Activated naive CD8-positive, alpha-beta T cell treated with anti-CD3 and anti-CD28 coated beads, Interleukin-2, amount 50 U/mL, for 16 hours (primary cell): ENCODE measurements around the gene RNF123.
"Not testable (repeated sequence)": the region's sequence is repeated elsewhere in the genome, so short reads cannot be mapped to it uniquely, and the experiment has no call there.

Experiments
- DNase-seq: peaks from one replicate; pipeline ENCODE4 v3.0.0-alpha.2; 2020; ENCODE audit warnings: low read depth, low spot score

The RNF123 gene

DNA sequence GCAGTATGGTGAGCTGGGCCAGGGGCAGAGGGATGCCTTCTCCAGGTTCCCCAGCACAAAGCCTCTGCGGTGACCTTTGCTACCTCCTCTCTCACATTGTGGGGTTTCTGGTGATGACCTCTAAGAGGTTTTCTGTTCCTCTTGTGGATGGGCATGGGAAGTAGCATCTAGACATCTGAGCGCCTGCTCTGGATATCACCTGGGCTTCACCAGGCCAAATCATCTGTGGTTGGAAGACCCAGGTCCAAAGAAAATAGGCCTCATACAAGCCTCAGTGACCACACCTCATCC, 8.2 kb upstream of the RNF123 start:
- DNase-seq: no peak

GRCh38 chr3:49681543-49681942, 7.8 kb upstream of the RNF123 start:
- no peak for DNase-seq

- DNase-seq: no peak
Measured at GRCh38 chr3:49683162-49683561, 6.2 kb upstream of the RNF123 start.

- DNase-seq: not testable (repeated sequence)
Measured at GRCh38 chr3:49684453-49684852, 4.9 kb upstream of the RNF123 start.

- DNase-seq: not testable (repeated sequence)
Measured at GRCh38 chr3:49685103-49685502, 4.3 kb upstream of the RNF123 start.

GRCh38 chr3:49685846-49686245, 3.5 kb upstream of the RNF123 start:
- DNase-seq: not testable (repeated sequence)

- DNase-seq: not testable (repeated sequence)
Measured at GRCh38 chr3:49686346-49686745, 3.0 kb upstream of the RNF123 start.

DNA sequence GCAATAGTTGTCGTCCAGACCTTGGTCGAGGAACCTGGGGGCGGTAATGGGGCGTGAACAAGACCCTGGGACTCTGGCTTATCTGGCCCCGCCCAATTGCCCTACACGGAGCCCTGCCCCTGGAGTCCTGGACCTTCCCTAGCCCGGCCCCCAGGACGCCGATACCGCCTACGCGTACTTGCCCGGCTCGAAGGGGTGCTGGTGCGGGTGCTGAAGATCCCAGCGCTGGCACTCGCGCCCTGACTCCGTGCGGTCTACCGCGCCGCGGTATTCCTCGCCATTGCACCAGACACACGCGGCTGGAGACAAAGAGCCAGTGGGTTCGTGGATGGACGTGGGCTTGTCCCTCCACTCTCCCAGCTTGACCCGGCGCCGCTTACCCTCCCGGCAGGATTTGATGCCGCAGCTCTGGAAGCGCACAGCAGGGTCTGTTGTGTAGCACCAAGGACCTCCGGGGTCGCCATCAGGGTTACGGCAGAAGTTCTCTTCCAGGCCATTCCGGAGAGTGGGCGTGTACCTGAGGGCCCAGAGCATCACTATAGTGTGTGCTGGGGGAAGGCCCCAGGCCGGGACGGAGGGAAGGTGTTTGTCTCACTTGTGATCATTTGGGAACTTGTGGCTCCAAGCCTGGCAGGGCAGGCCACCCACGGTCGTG, 2.5 kb upstream of the RNF123 start:
- peak; percentile 11 for DNase-seq

- DNase-seq: not testable (repeated sequence)
Measured at GRCh38 chr3:49687424-49687795, 1.9 kb upstream of the RNF123 start.

- not testable (repeated sequence) for DNase-seq
Measured at GRCh38 chr3:49688338-49689045, 865 bp upstream of the RNF123 start.

DNA sequence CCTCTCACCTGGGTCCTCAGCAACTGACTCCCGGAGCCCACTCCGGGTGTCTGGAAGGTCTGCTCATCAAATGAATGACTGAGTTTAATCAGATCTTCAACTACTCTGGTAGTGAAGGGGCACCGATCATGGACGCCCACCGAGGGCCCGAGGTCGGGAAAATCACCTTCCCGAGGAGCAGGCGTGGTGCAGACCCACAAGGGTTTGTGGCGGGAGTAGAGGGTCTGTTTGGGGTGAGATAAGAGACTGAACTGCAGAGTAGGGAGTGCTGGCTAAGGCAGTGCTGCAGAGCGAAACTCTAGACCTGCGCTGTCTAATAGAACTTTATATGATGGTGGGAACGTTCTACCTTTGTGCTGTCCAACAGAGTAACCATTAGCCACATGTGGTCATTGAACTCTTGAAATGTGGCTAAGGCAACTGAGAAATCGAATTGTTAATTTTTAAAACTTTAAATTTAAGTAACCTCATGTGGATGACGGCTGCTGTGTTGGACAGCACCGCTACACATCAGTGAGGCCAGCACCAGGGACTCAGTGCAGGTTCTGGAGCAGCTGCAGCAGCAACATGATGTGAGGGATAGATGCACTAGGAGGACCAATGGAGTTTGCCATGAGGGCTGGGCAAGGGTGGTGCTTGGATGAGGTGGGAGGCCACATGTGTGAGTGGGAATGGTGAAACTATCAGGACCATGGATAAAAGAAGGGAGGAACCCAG, 709 bp downstream of the RNF123 start:
- not testable (repeated sequence) for DNase-seq

DNA sequence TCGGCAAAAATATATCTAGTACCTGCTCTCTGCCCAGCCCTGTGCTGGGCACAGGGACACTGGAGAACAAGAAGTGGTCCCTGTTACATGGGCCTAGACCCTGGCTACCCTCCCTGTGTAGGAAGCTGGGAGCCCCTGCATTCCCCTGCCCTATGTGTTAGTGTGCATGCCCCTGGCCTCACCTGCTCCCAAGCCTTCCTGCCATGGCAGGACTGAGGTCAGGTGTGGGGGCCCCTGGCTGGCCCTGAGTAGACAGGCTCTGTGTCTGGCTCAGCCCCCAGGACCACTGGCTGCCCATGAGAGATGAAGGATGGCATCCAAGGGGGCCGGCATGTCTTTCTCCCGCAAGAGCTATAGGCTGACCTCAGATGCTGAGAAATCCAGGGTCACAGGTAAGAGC, 1.5 kb downstream of the RNF123 start:
- DNase-seq: not testable (repeated sequence)

- DNase-seq: not testable (repeated sequence)
Measured at GRCh38 chr3:49691481-49691880, 2.1 kb downstream of the RNF123 start.

DNA sequence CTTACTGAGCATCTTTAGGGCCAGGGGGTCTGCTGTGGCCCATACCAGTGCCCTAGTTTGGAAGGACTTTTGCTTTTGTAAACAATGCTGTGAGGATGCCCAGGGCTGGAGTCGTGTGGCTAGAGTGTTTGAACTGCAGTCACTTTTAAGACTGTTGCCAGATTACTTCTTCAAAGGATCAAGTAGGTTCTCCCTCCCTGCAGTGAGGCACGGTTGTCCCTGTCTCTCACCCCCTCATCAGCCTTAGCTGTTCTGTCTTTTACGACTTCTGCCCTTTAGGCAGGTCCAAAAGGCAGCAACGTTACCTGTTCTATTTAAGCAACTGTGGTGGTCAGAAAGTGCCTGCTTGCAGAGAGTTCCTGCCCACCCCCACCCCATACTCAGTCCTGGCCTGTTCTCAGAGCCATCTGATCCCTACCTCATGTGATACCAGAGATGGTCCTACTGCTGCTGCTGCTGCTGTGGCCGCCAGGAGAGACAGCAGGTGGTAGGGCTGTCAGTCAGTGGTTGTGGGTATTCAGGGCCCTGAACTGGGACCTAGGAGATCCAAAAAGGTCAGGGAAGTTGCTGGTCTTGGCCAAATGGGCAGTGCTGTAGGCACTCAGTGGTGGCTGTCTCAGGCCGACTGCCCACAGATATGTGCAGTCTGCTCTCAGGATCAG, 5.2 kb downstream of the RNF123 start:
- DNase-seq: not testable (repeated sequence)

GRCh38 chr3:49695350-49696015, 6.1 kb downstream of the RNF123 start:
- not testable (repeated sequence) for DNase-seq

GRCh38 chr3:49699281-49699979, 10.1 kb downstream of the RNF123 start:
- no peak for DNase-seq

DNA sequence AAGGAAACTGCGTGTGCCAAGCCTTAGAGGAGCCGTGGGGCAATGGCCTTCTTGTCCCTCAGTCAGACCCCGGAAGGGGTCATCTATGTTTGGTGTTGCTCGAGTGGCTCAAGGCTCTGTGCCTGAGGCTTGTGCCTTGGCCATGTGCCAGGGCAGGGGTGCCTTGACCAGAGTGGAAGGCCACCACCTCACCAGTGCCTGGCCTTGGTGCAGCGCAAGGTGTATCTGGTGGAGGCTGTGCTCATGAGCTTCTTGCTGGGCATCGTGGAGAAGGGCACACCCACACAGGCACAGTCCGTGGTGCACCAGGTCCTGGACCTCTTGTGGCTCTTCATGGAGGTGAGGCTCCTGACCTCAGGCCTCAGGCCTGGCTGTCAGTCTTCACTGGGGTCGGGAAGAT, 10.7 kb downstream of the RNF123 start:
- DNase-seq: no peak

DNA sequence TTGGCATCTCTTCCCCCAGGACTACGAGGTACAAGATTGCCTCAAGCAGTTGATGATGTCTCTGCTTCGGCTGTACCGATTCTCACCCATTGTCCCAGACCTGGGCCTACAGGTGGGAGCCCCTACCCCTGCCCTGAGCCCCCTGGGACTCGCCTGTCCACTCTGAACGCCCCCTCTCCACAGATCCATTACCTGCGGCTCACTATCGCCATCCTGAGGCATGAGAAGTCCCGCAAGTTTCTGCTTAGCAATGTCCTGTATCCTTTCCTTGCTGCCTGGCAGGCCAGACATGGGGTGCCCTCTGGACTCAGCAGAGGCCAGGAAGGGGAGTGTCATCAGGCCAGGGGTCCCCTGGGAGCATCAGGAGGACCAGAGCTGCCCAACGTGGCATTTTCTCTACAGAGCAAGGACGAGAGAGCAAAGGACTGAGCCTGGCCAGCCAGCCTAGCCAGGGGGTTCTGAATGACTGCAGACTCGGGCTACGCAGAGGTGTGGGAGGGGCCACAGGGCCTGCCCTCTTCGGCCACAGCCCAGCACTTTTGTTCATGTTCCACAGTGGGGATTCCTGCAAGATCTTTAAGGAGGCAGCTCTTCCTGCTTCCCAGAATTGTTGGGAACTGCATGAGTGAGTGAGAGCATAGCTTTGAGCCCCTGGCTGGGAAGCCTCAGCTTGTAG, 11.2 kb downstream of the RNF123 start:
- no peak for DNase-seq

DNA sequence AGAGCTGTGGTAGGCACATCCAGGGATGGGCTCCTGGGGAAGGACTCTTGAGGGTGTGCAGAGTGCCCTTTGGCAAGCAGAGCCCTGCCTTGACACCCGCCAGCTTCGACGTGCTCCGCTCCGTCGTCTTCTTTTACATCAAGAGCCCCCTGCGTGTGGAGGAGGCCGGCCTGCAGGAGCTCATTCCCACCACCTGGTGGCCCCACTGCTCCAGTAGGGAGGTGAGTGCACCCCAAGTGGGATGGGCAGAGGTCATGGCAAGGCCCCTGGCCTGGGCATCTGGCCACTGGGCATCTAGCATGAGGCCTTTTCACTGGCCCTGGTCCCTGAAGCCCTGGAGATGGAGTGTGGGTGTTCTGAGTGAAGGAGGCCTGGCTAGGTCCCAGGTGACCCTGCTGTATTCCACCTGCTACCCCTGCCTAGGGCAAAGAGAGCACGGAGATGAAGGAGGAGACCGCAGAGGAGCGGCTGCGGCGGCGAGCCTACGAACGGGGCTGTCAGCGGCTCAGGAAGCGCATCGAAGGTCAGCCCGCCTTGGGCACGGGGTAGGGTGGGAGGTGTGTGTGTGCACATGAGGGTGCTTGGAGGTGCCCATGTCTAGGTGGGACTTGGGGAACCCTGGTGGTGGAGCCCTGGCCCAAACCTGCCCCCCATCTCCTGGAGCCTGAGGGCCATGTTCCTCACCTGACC, 12.2 kb downstream of the RNF123 start:
- DNase-seq: no peak

DNA sequence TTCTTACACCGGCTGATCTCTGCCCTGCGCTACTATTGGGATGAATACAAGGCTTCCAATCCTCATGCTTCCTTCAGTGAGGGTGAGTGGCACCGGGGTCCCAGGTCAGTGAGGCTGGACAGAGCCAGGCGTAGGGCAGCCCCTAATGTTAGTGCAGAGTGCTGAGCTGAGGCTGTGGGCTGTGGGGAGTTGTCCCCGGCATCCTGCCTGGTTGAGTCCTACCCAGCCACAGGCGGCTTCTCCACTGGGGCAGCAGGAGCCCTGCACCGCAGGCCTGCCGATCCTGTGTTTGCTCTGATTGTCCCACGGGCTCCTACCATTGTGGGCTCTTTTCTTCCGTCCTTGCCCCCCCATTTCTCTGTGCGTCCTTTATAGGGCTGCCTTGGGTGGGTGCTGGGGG, 13.3 kb downstream of the RNF123 start:
- DNase-seq: no peak
